ENCODE results near the gene SSR3. TPM values are rescaled to one million over a fixed set of nuclear protein-coding genes. Genes with fewer than 3 reads are reported as not detected.

The SSR3 gene
- total RNA-seq, 1 donor from 2014 or later, result 120 TPM

GRCh38 chr3:156542101-156543042 lies 12.5 kb downstream of the SSR3 start:
- DNase-seq (ENCODE audit: low spot score in 2 of 2, unreplicated experiment in 2 of 2), result no peak
- Mint-ChIP-seq H3K9me3 (no peaks in the 10 kb centered on the region), H3K4me1 (peaks cover 15% of the 10 kb centered on the region), H3K36me3 (peaks cover 17% of the 10 kb centered on the region), H3K4me3 (no peak overlapping the region), H3K27me3 (ENCODE audit: low read depth) (no peaks in the 10 kb centered on the region), H3K27ac (peak overlapping the region; percentile 12)
- TF ChIP-seq CTCF (IDR thresholded peaks at IDR 0.05; ENCODE audit: unreplicated experiment), result no peak

GRCh38 chr3:156539802-156540201 lies 15.1 kb downstream of the SSR3 start:
- peaks cover 6% of the 10 kb centered on the region for H3K36me3 Mint-ChIP-seq
- H3K27me3 Mint-ChIP-seq (ENCODE audit: low read depth), result no peaks in the 10 kb centered on the region
- no peaks in the 10 kb centered on the region for H3K9me3 Mint-ChIP-seq
- TF ChIP-seq CTCF (IDR thresholded peaks at IDR 0.05; ENCODE audit: unreplicated experiment), result no peak
- H3K4me3 Mint-ChIP-seq, result no peak overlapping the region
- H3K27ac Mint-ChIP-seq, result no peak overlapping the region
- H3K4me1 Mint-ChIP-seq, result peaks cover 24% of the 10 kb centered on the region
- DNase-seq (ENCODE audit: low spot score in 2 of 2, unreplicated experiment in 2 of 2), result no peak

GRCh38 chr3:156539051-156539450 lies 15.9 kb downstream of the SSR3 start:
- no peak for TF ChIP-seq CTCF (IDR thresholded peaks at IDR 0.05; ENCODE audit: unreplicated experiment)
- Mint-ChIP-seq H3K27me3 (ENCODE audit: low read depth) (no peaks in the 10 kb centered on the region), H3K27ac (no peak overlapping the region), H3K9me3 (no peaks in the 10 kb centered on the region), H3K4me3 (no peak overlapping the region), H3K4me1 (peaks cover 22% of the 10 kb centered on the region), H3K36me3 (peaks cover 6% of the 10 kb centered on the region)
- DNase-seq (ENCODE audit: low spot score in 2 of 2, unreplicated experiment in 2 of 2), result no peak

- Mint-ChIP-seq H3K36me3 (peaks cover 4% of the 10 kb centered on the region), H3K4me3 (no peak overlapping the region), H3K9me3 (no peaks in the 10 kb centered on the region), H3K27ac (peak overlapping the region; percentile 1), H3K4me1 (peaks cover 18% of the 10 kb centered on the region), H3K27me3 (ENCODE audit: low read depth) (no peaks in the 10 kb centered on the region)
- TF ChIP-seq CTCF (IDR thresholded peaks at IDR 0.05; ENCODE audit: unreplicated experiment), result no peak
- DNase-seq (ENCODE audit: low spot score in 2 of 2, unreplicated experiment in 2 of 2), result no peak
These were observed 18.2 kb downstream of the SSR3 start for GRCh38 chr3:156536524-156537316.

- Mint-ChIP-seq H3K4me3 (no peak overlapping the region), H3K27me3 (ENCODE audit: low read depth) (no peaks in the 10 kb centered on the region), H3K4me1 (peaks cover 18% of the 10 kb centered on the region), H3K9me3 (no peaks in the 10 kb centered on the region), H3K27ac (peak overlapping the region; percentile 21), H3K36me3 (peaks cover 2% of the 10 kb centered on the region)
- no peak for DNase-seq (ENCODE audit: low spot score in 2 of 2, unreplicated experiment in 2 of 2)
- no peak for TF ChIP-seq CTCF (IDR thresholded peaks at IDR 0.05; ENCODE audit: unreplicated experiment)
These were observed 19.1 kb downstream of the SSR3 start for GRCh38 chr3:156535798-156536197.
